KMS-11 (cell line): ENCODE data around the gene SMTNL2.

Experiments used
- H2AFZ ChIP-seq: fragments of 200-600 bp; sonication (generic); 2 replicates; pipeline ENCODE4 v1.6.1; 2016; ENCODE audit warnings: antibody characterized with exemption, mixed run types, low read depth
- H3K27ac ChIP-seq: fragments of 200-600 bp; sonication (generic); 2 replicates; pipeline ENCODE4 v1.6.1; 2016; ENCODE audit warnings: mild to moderate bottlenecking, mixed run types
- H3K27me3 ChIP-seq: fragments of 200-600 bp; sonication (generic); 2 replicates; pipeline ENCODE4 v1.6.1; 2017; ENCODE audit warnings: mild to moderate bottlenecking, low read depth, mixed run types, moderate library complexity; ENCODE audit not compliant: insufficient read depth
- H3K36me3 ChIP-seq: fragments of 200-600 bp; sonication (generic); 2 replicates; pipeline ENCODE4 v1.6.1; 2017; ENCODE audit warnings: mild to moderate bottlenecking, mixed run types; ENCODE audit not compliant: insufficient read depth
- H3K4me1 ChIP-seq: fragments of 200-600 bp; sonication (generic); 2 replicates; pipeline ENCODE4 v1.6.1; 2016; ENCODE audit warnings: mild to moderate bottlenecking, low read depth, mixed run types; ENCODE audit not compliant: poor library complexity, severe bottlenecking
- H3K4me2 ChIP-seq: fragments of 200-600 bp; sonication (generic); 2 replicates; pipeline ENCODE4 v1.7.0; 2016; ENCODE audit warnings: mild to moderate bottlenecking, mixed run types
- H3K4me3 ChIP-seq: fragments of 200-600 bp; sonication (generic); IDR thresholded peaks from 2 replicates; pipeline ENCODE4 v1.6.1; 2017; ENCODE audit warnings: low read depth, low read length, mixed read lengths; ENCODE audit not compliant: insufficient read depth
- H3K79me2 ChIP-seq: fragments of 200-600 bp; sonication (generic); 2 replicates; pipeline ENCODE4 v1.6.1; 2016; ENCODE audit warnings: low read depth, mixed run types; ENCODE audit not compliant: insufficient read depth
- H3K9ac ChIP-seq: fragments of 200-600 bp; sonication (generic); 2 replicates; pipeline ENCODE4 v1.6.1; 2016; ENCODE audit warnings: mild to moderate bottlenecking, mixed run types
- H4K20me1 ChIP-seq: fragments of 200-600 bp; sonication (generic); 2 replicates; pipeline ENCODE4 v1.6.1; 2016; ENCODE audit warnings: mild to moderate bottlenecking, mixed run types; ENCODE audit not compliant: insufficient read depth
- TF ChIP-seq, protein P1 (sequence below): fragments of 200-600 bp; sonication (generic); conservative IDR thresholded peaks from 2 replicates; pipeline ENCODE4 v1.6.1; 2017; ENCODE audit warnings: low read depth, mild to moderate bottlenecking, antibody characterized with exemption, low read length, moderate library complexity, mixed read lengths

The SMTNL2 gene

DNA sequence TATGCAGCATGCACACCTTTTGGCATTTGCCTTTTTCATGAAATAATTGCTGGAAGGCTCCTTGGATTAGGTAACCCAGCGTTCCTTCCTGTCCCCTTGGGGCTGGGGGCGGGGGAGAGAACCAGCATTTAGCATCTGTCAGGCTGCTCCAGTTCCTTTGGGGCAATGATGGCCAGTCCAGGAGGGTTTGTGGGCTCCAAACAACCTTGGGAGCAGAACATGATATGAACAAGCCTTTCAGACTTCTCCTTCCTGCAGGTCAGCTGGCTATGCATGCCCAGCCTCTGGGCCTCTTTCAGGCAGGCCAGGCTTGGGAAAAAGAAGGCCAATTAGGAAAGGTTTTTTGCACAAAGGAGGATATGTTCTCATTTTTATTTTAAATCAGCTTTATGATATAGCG lies 1.1 kb upstream of the SMTNL2 start:
- H3K4me3 ChIP-seq = no peak overlapping the region
- H4K20me1 ChIP-seq = no peaks in the 10 kb centered on the region
- H3K4me1 ChIP-seq = no peaks in the 10 kb centered on the region
- no peaks in the 10 kb centered on the region for H3K36me3 ChIP-seq
- TF ChIP-seq, protein P1, sequence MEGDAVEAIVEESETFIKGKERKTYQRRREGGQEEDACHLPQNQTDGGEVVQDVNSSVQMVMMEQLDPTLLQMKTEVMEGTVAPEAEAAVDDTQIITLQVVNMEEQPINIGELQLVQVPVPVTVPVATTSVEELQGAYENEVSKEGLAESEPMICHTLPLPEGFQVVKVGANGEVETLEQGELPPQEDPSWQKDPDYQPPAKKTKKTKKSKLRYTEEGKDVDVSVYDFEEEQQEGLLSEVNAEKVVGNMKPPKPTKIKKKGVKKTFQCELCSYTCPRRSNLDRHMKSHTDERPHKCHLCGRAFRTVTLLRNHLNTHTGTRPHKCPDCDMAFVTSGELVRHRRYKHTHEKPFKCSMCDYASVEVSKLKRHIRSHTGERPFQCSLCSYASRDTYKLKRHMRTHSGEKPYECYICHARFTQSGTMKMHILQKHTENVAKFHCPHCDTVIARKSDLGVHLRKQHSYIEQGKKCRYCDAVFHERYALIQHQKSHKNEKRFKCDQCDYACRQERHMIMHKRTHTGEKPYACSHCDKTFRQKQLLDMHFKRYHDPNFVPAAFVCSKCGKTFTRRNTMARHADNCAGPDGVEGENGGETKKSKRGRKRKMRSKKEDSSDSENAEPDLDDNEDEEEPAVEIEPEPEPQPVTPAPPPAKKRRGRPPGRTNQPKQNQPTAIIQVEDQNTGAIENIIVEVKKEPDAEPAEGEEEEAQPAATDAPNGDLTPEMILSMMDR = no peak
- no peak overlapping the region for H3K9ac ChIP-seq
- no peak overlapping the region for H3K4me2 ChIP-seq
- H3K27me3 ChIP-seq = peaks cover 28% of the 10 kb centered on the region
- H3K79me2 ChIP-seq = no peaks in the 10 kb centered on the region
- H3K27ac ChIP-seq = no peak overlapping the region
- H2AFZ ChIP-seq = no peak overlapping the region

DNA sequence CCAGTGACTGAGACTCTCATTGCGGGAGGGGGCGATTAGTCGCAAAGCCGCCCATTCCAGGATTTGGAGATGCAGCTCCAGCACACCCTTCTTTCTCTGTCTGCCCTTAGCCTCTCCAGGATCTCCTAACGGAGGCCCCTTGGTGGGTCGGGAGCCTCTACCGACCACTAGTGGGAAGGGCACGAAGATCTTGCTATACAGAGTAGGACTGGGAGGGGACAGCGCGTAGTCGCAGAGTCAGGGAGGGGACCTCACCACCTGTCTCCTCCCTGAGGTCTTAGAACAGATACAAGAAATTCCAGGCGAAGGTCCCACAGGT lies 588 bp upstream of the SMTNL2 start:
- TF ChIP-seq, protein P1 = no peak
- H4K20me1 ChIP-seq = no peaks in the 10 kb centered on the region
- H3K27me3 ChIP-seq = peaks cover 32% of the 10 kb centered on the region
- H3K36me3 ChIP-seq = no peaks in the 10 kb centered on the region
- no peak overlapping the region for H2AFZ ChIP-seq
- no peaks in the 10 kb centered on the region for H3K4me1 ChIP-seq
- H3K4me2 ChIP-seq = no peak overlapping the region
- H3K4me3 ChIP-seq = no peak overlapping the region
- H3K79me2 ChIP-seq = no peaks in the 10 kb centered on the region
- no peak overlapping the region for H3K9ac ChIP-seq
- H3K27ac ChIP-seq = no peak overlapping the region

DNA sequence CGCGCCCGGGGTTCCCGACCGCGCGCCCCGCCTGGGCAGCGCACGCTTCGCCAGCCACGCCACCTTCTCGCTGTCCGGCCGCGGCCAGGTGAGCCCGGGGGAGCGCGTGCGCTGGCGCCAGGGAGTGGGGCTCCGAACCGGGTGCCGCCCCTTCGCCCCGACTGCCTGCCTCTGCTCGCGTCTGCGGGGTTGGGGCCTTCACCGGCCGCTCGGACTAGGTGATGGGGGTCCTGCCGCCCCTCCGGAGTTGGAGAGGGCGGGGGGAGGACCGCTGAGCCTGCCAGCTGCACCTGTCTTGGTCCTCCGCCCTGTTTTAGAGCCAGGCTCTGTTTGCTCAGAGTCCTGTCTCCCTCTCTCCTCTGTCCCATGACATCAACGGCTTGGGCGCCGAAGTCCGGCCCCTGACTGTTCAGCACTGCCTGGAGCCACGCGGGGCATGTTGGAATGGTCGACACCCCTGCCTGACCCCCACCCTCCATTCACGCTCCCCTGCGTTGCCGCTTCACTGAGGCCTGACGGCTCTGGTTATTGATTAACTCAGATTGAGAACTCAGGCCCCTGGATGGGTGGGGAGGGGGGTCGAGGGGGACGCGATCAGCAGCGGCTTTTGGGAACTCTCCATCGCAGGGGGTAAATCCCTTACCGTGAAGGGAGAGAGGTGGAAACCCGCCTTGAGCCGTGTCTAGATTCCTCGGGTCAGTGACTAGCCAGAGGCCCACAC lies 748 bp downstream of the SMTNL2 start:
- Histone ChIP-seq H3K4me3 (no peak overlapping the region), H3K4me1 (no peaks in the 10 kb centered on the region), H2AFZ (no peak overlapping the region), H3K79me2 (no peaks in the 10 kb centered on the region), H3K4me2 (no peak overlapping the region), H3K27me3 (peaks cover 36% of the 10 kb centered on the region), H3K27ac (no peak overlapping the region), H3K9ac (no peak overlapping the region), H4K20me1 (no peaks in the 10 kb centered on the region), H3K36me3 (no peaks in the 10 kb centered on the region)
- TF ChIP-seq, protein P1 = no peak

DNA sequence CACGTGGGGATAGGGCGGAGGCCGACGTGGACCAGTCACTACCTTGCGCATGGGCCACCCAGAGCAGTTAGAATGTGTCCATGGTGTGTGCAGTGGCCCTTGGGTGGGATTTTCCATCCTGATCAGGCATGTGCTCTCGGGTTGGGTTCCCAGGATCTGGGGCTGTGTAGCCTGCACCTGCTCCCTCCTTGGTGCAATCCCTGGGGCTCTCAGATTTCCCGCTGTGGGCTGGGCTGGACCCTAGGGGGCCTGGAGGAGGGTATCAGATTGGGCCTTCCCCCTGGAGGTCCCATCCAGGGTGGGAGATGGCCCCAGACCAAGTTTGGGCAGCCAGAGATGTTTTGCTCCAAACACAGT lies 1.3 kb downstream of the SMTNL2 start:
- no peaks in the 10 kb centered on the region for H3K36me3 ChIP-seq
- no peaks in the 10 kb centered on the region for H4K20me1 ChIP-seq
- no peak overlapping the region for H3K9ac ChIP-seq
- no peaks in the 10 kb centered on the region for H3K79me2 ChIP-seq
- H3K4me3 ChIP-seq = no peak overlapping the region
- H3K27me3 ChIP-seq = peaks cover 42% of the 10 kb centered on the region
- no peaks in the 10 kb centered on the region for H3K4me1 ChIP-seq
- no peak overlapping the region for H3K27ac ChIP-seq
- no peak overlapping the region for H3K4me2 ChIP-seq
- no peak overlapping the region for H2AFZ ChIP-seq
- TF ChIP-seq, protein P1 = no peak
